Type B pancreatic cell (in vitro differentiated cells): ENCODE measurements around the gene USP17L21. TPM values are rescaled to one million over a fixed set of nuclear protein-coding genes. Genes with fewer than 3 reads are reported as not detected.
"Not testable (repeated sequence)": the region's sequence is repeated elsewhere in the genome, so short reads cannot be mapped to it uniquely, and the experiment has no call there.

Experiments
- DNase-seq: peaks from one replicate; pipeline ENCODE4 v3.0.0; 2021; ENCODE audit warnings: mixed read lengths; ENCODE audit not compliant: unreplicated experiment; ENCODE audit errors: extremely low spot score
- H3K27ac Mint-ChIP-seq: 2 replicates; pipeline ENCODE4 v1.8.0; 2021; ENCODE audit warnings: mild to moderate bottlenecking, mixed read lengths
- H3K27me3 Mint-ChIP-seq: 2 replicates; pipeline ENCODE4 v1.8.0; 2021; ENCODE audit warnings: mixed read lengths
- H3K36me3 Mint-ChIP-seq: 2 replicates; pipeline ENCODE4 v1.8.0; 2021; ENCODE audit warnings: mixed read lengths
- H3K4me1 Mint-ChIP-seq: one replicate; pipeline ENCODE4 v1.8.0; 2021; ENCODE audit warnings: mixed read lengths; ENCODE audit not compliant: unreplicated experiment
- H3K4me3 Mint-ChIP-seq: 2 replicates; pipeline ENCODE4 v1.8.0; 2021; ENCODE audit warnings: mild to moderate bottlenecking, mixed read lengths
- H3K9me3 Mint-ChIP-seq: 2 replicates; pipeline ENCODE4 v1.8.0; 2021; ENCODE audit warnings: mixed read lengths
- long read RNA-seq: library from polyadenylated mRNA; unstranded; transcript quantifications from one replicate; pipeline ENCODE4 v2.0.0, GENCODE V29; 2020
- total RNA-seq: library from RNA; stranded (reverse); gene quantifications from 2 replicates; pipeline ENCODE4 v1.2.1, GENCODE V29; 2021; ENCODE audit warnings: low replicate concordance

The USP17L21 gene
- total RNA-seq = not detected in 2 replicates
- long read RNA-seq = 0 reads

- not testable (repeated sequence) for DNase-seq, H3K4me1 Mint-ChIP-seq, H3K4me3 Mint-ChIP-seq, H3K27me3 Mint-ChIP-seq, H3K27ac Mint-ChIP-seq, H3K36me3 Mint-ChIP-seq, H3K9me3 Mint-ChIP-seq
These were observed at the start of gene USP17L21 for GRCh38 chr4:9262572-9262971. Gene USP17L21, plus strand, starts transcription at chr4:9262872. Its CDS starts 0 bp downstream, at chr4:9262872.

GRCh38 chr4:9214701-9215100 is 48.0 kb upstream of the USP17L21 start:
- not testable (repeated sequence) for H3K9me3 Mint-ChIP-seq, H3K4me3 Mint-ChIP-seq, H3K36me3 Mint-ChIP-seq, H3K27ac Mint-ChIP-seq, H3K4me1 Mint-ChIP-seq, DNase-seq, H3K27me3 Mint-ChIP-seq

DNA sequence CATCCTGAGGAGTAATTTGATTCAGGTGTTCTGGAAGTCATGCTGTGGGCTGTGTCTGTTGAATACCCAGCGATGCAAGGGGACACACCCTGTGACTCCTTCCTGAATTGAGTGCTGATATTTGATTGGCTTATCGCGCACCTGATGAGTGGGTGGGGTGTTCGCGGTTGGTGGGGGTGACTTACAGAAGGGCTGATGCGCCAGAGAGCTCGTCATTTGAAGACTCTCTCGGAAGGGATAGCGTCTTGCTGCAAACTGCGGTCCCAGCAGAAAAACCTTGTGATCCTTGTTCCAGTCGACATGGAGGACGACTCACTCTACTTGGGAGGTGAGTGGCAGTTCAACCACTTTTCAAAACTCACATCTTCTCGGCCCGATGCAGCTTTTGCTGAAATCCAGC is 47.6 kb upstream of the USP17L21 start, which contains the start of gene USP17L11:
Gene USP17L11 (plus strand): TSS at position 301 of the 400 bp plus-strand sequence. CDS start 0 bp downstream, at position 301.
- H3K4me3 Mint-ChIP-seq, DNase-seq, H3K36me3 Mint-ChIP-seq, H3K4me1 Mint-ChIP-seq, H3K9me3 Mint-ChIP-seq, H3K27ac Mint-ChIP-seq, H3K27me3 Mint-ChIP-seq: not testable (repeated sequence)

DNA sequence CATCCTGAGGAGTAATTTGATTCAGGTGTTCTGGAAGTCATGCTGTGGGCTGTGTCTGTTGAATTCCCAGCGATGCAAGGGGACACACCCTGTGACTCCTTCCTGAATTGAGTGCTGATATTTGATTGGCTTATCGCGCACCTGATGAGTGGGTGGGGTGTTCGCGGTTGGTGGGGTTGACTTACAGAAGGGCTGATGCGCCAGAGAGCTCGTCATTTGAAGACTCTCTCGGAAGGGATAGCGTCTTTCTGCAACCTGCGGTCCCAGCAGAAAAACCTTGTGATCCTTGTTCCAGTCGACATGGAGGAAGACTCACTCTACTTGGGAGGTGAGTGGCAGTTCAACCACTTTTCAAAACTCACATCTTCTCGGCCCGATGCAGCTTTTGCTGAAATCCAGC is 42.8 kb upstream of the USP17L21 start, which contains the start of gene USP17L12:
Gene USP17L12 (plus strand): TSS at position 301 of the 400 bp plus-strand sequence. CDS start 0 bp downstream, at position 301.
- DNase-seq, H3K36me3 Mint-ChIP-seq, H3K27me3 Mint-ChIP-seq, H3K9me3 Mint-ChIP-seq, H3K4me3 Mint-ChIP-seq, H3K4me1 Mint-ChIP-seq, H3K27ac Mint-ChIP-seq: not testable (repeated sequence)

GRCh38 chr4:9224596-9224995 is 38.1 kb upstream of the USP17L21 start, which contains the start of gene USP17L13:
Gene USP17L13, plus strand, starts transcription at chr4:9224896. Its CDS starts 0 bp downstream, at chr4:9224896.
- H3K27ac Mint-ChIP-seq, H3K36me3 Mint-ChIP-seq, DNase-seq, H3K4me3 Mint-ChIP-seq, H3K9me3 Mint-ChIP-seq, H3K4me1 Mint-ChIP-seq, H3K27me3 Mint-ChIP-seq: not testable (repeated sequence)

DNA sequence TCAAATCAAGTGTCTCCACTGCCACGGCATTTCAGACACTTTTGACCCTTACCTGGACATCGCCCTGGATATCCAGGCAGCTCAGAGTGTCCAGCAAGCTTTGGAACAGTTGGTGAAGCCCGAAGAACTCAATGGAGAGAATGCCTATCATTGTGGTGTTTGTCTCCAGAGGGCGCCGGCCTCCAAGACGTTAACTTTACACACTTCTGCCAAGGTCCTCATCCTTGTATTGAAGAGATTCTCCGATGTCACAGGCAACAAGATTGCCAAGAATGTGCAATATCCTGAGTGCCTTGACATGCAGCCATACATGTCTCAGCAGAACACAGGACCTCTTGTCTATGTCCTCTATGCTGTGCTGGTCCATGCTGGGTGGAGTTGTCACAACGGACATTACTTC is 32.4 kb upstream of the USP17L21 start:
- not testable (repeated sequence) for H3K27ac Mint-ChIP-seq, DNase-seq, H3K36me3 Mint-ChIP-seq, H3K9me3 Mint-ChIP-seq, H3K27me3 Mint-ChIP-seq, H3K4me1 Mint-ChIP-seq, H3K4me3 Mint-ChIP-seq

GRCh38 chr4:9234085-9234484 is 28.6 kb upstream of the USP17L21 start, which contains the start of gene USP17L15:
Gene USP17L15, plus strand, starts transcription at chr4:9234385. Its CDS starts 0 bp downstream, at chr4:9234385.
- not testable (repeated sequence) for DNase-seq, H3K36me3 Mint-ChIP-seq, H3K4me1 Mint-ChIP-seq, H3K4me3 Mint-ChIP-seq, H3K27ac Mint-ChIP-seq, H3K9me3 Mint-ChIP-seq, H3K27me3 Mint-ChIP-seq

GRCh38 chr4:9238461-9238860 is 24.2 kb upstream of the USP17L21 start:
- H3K27ac Mint-ChIP-seq, H3K27me3 Mint-ChIP-seq, H3K4me3 Mint-ChIP-seq, H3K36me3 Mint-ChIP-seq, DNase-seq, H3K4me1 Mint-ChIP-seq, H3K9me3 Mint-ChIP-seq: not testable (repeated sequence)

DNA sequence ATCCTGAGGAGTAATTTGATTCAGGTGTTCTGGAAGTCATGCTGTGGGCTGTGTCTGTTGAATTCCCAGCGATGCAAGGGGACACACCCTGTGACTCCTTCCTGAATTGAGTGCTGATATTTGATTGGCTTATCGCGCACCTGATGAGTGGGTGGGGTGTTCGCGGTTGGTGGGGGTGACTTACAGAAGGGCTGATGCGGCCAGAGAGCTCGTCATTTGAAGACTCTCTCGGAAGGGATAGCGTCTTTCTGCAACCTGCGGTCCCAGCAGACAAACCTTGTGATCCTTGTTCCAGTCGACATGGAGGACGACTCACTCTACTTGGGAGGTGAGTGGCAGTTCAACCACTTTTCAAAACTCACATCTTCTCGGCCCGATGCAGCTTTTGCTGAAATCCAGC is 19.1 kb upstream of the USP17L21 start, which contains the start of gene USP17L17:
Gene USP17L17 (plus strand): TSS at position 301 of the 400 bp plus-strand sequence. CDS start 0 bp downstream, at position 301.
- not testable (repeated sequence) for H3K36me3 Mint-ChIP-seq, H3K4me1 Mint-ChIP-seq, H3K4me3 Mint-ChIP-seq, H3K9me3 Mint-ChIP-seq, DNase-seq, H3K27me3 Mint-ChIP-seq, H3K27ac Mint-ChIP-seq

DNA sequence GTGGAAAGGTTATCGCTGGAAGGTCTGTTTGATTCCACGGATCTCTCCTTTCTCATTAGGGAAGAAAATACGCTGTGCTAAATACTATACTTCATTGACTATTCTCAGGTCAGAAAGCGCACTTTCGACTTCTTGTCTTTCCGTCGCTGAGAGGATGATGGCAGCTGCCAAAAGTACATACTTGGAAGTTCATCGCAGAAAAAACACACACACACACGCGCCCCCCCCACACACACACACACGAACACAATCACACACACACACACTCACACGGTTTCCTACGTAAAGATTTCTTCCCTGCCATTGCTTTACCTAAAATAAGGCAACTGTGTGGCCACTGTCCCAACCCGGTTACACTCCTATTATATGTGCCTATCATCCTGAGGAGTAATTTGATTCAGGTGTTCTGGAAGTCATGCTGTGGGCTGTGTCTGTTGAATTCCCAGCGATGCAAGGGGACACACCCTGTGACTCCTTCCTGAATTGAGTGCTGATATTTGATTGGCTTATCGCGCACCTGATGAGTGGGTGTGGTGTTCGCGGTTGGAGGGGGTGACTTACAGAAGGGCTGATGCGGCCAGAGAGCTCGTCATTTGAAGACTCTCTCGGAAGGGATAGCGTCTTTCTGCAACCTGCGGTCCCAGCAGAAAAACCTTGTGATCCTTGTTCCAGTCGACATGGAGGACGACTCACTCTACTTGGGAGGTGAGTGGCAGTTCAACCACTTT is 14.6 kb upstream of the USP17L21 start, which contains the start of gene USP17L18:
Gene USP17L18 (plus strand): TSS at position 678 of the 728 bp plus-strand sequence. CDS start 0 bp downstream, at position 678.
- H3K27me3 Mint-ChIP-seq, H3K36me3 Mint-ChIP-seq, H3K9me3 Mint-ChIP-seq, H3K4me1 Mint-ChIP-seq, H3K4me3 Mint-ChIP-seq, H3K27ac Mint-ChIP-seq: not testable (repeated sequence)
- DNase-seq = peak; percentile 62

GRCh38 chr4:9253078-9253477 is 9.6 kb upstream of the USP17L21 start, which contains the start of gene USP17L19:
Gene USP17L19, plus strand, starts transcription at chr4:9253378. Its CDS starts 0 bp downstream, at chr4:9253378.
- DNase-seq, H3K36me3 Mint-ChIP-seq, H3K4me1 Mint-ChIP-seq, H3K9me3 Mint-ChIP-seq, H3K27ac Mint-ChIP-seq, H3K27me3 Mint-ChIP-seq, H3K4me3 Mint-ChIP-seq: not testable (repeated sequence)

DNA sequence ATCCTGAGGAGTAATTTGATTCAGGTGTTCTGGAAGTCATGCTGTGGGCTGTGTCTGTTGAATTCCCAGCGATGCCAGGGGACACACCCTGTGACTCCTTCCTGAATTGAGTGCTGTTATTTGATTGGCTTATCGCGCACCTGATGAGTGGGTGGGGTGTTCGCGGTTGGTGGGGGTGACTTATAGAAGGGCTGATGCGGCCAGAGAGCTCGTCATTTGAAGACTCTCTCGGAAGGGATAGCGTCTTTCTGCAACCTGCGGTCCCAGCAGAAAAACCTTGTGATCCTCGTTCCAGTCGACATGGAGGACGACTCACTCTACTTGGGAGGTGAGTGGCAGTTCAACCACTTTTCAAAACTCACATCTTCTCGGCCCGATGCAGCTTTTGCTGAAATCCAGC is 4.8 kb upstream of the USP17L21 start, which contains the start of gene USP17L20:
Gene USP17L20 (plus strand): TSS at position 301 of the 400 bp plus-strand sequence. CDS start 0 bp downstream, at position 301.
- H3K4me3 Mint-ChIP-seq, DNase-seq, H3K9me3 Mint-ChIP-seq, H3K36me3 Mint-ChIP-seq, H3K27ac Mint-ChIP-seq, H3K4me1 Mint-ChIP-seq, H3K27me3 Mint-ChIP-seq: not testable (repeated sequence)

- H3K27ac Mint-ChIP-seq, H3K4me3 Mint-ChIP-seq, H3K9me3 Mint-ChIP-seq, H3K27me3 Mint-ChIP-seq, H3K36me3 Mint-ChIP-seq, DNase-seq, H3K4me1 Mint-ChIP-seq: not testable (repeated sequence)
These were observed 4.6 kb downstream of the USP17L21 start, which contains the start of gene USP17L22 for GRCh38 chr4:9267319-9267718. Gene USP17L22, plus strand, starts transcription at chr4:9267619. Its CDS starts 0 bp downstream, at chr4:9267619.

DNA sequence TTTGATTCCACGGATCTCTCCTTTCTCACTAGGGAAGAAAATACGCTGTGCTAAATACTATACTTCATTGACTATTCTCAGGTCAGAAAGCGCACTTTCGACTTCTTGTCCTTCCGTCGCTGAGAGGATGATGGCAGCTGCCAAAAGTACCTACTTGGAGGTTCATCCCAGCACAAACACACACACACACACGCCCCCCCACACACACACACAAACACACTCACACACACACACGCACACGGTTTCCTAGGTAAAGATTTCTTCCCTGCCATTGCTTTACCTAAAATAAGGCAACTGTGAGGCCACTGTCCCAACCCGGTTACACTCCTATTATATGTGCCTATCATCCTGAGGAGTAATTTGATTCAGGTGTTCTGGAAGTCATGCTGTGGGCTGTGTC is 9.0 kb downstream of the USP17L21 start:
- not testable (repeated sequence) for H3K36me3 Mint-ChIP-seq, H3K27ac Mint-ChIP-seq, H3K9me3 Mint-ChIP-seq, H3K4me1 Mint-ChIP-seq, H3K27me3 Mint-ChIP-seq, H3K4me3 Mint-ChIP-seq
- DNase-seq = peak; percentile 79
